Measurements from ENCODE around the gene CRYGS.

CRYGS gene

GRCh38 chr3:186514296-186515002 is 29.7 kb downstream of the CRYGS start:
- no peak for DNase-seq (ENCODE audit: low read depth)
- TF ChIP-seq CTCF (IDR thresholded peaks at IDR 0.05; ENCODE audit: control insufficient read depth, insufficient read depth, low read depth, low read length, missing control alignments): peak; percentile 39
- H3K4me3 ChIP-seq (ENCODE audit: control insufficient read depth, low read depth, low read length): no peak overlapping the region

GRCh38 chr3:186513386-186513785 is 30.8 kb downstream of the CRYGS start:
- H3K4me3 ChIP-seq (ENCODE audit: control insufficient read depth, low read depth, low read length): no peak overlapping the region
- TF ChIP-seq CTCF (IDR thresholded peaks at IDR 0.05; ENCODE audit: control insufficient read depth, insufficient read depth, low read depth, low read length, missing control alignments): no peak
- DNase-seq (ENCODE audit: low read depth): no peak

GRCh38 chr3:186512570-186513302 is 31.4 kb downstream of the CRYGS start:
- H3K4me3 ChIP-seq (ENCODE audit: control insufficient read depth, low read depth, low read length): no peak overlapping the region
- no peak for TF ChIP-seq CTCF (IDR thresholded peaks at IDR 0.05; ENCODE audit: control insufficient read depth, insufficient read depth, low read depth, low read length, missing control alignments)
- no peak for DNase-seq (ENCODE audit: low read depth)

- TF ChIP-seq CTCF (IDR thresholded peaks at IDR 0.05; ENCODE audit: control insufficient read depth, insufficient read depth, low read depth, low read length, missing control alignments): no peak
- DNase-seq (ENCODE audit: low read depth): no peak
- no peak overlapping the region for H3K4me3 ChIP-seq (ENCODE audit: control insufficient read depth, low read depth, low read length)
Observed at GRCh38 chr3:186511702-186512101, 32.5 kb downstream of the CRYGS start.

GRCh38 chr3:186511245-186511644 is 32.9 kb downstream of the CRYGS start:
- no peak overlapping the region for H3K4me3 ChIP-seq (ENCODE audit: control insufficient read depth, low read depth, low read length)
- no peak for DNase-seq (ENCODE audit: low read depth)
- no peak for TF ChIP-seq CTCF (IDR thresholded peaks at IDR 0.05; ENCODE audit: control insufficient read depth, insufficient read depth, low read depth, low read length, missing control alignments)

- no peak for DNase-seq (ENCODE audit: low read depth)
- no peak for TF ChIP-seq CTCF (IDR thresholded peaks at IDR 0.05; ENCODE audit: control insufficient read depth, insufficient read depth, low read depth, low read length, missing control alignments)
- H3K4me3 ChIP-seq (ENCODE audit: control insufficient read depth, low read depth, low read length): no peak overlapping the region
Observed at GRCh38 chr3:186510374-186511079, 33.7 kb downstream of the CRYGS start.

All from AG09309 (cell line).